GM19239 (cell line): ENCODE results near the gene TSNAXIP1.
A peak's percentile ranks its signal among the peaks of the same experiment; 100 is the strongest.
"Not testable (repeated sequence)": the region's sequence is repeated elsewhere in the genome, so short reads cannot be mapped to it uniquely, and the experiment has no call there.

Source experiments
- DNase-seq: peaks from one replicate; pipeline ENCODE4 v3.0.0; 2011; ENCODE audit warnings: low spot score; ENCODE audit not compliant: insufficient read length
- FAIRE-seq: peaks from 2 replicates; lab custom pipeline; 2011; peaks lifted over from hg19 to GRCh38; lab: Jason Lieb, UNC

The TSNAXIP1 gene

GRCh38 chr16:67825906-67826305 lies 19.2 kb downstream of the TSNAXIP1 start:
- DNase-seq (no peak), FAIRE-seq (no peak)

- FAIRE-seq = no peak
Observed at GRCh38 chr16:67828651-67829050, 22.0 kb downstream of the TSNAXIP1 start.

GRCh38 chr16:67833030-67833414 lies 26.3 kb downstream of the TSNAXIP1 start:
- no peak for FAIRE-seq
- no peak for DNase-seq

More at GRCh38 chr16:67828651-67829050, 22.0 kb downstream of the TSNAXIP1 start:
- DNase-seq = no peak

- DNase-seq (peak; percentile 96), FAIRE-seq (peak; percentile 98)
Observed at GRCh38 chr16:67833415-67834241, 26.9 kb downstream of the TSNAXIP1 start.

- FAIRE-seq = no peak
- no peak for DNase-seq
Observed at GRCh38 chr16:67834242-67834614, 27.5 kb downstream of the TSNAXIP1 start.

GRCh38 chr16:67837190-67837589 lies 30.5 kb downstream of the TSNAXIP1 start:
- FAIRE-seq, DNase-seq: not testable (repeated sequence)

- FAIRE-seq (no peak), DNase-seq (no peak)
Observed at GRCh38 chr16:67837811-67838210, 31.1 kb downstream of the TSNAXIP1 start.

GRCh38 chr16:67841198-67841815 lies 34.6 kb downstream of the TSNAXIP1 start:
- no peak for FAIRE-seq
- no peak for DNase-seq

GRCh38 chr16:67841816-67842508 lies 35.3 kb downstream of the TSNAXIP1 start, which contains the start of gene THAP11:
TSS of gene THAP11 (plus strand) at chr16:67842320. CDS start at chr16:67842555, 235 bp downstream.
- DNase-seq (peak; percentile 89), FAIRE-seq (peak; percentile 71)

- DNase-seq (peak; percentile 41), FAIRE-seq (no peak)
Observed at GRCh38 chr16:67842509-67843342, 36.0 kb downstream of the TSNAXIP1 start.

- FAIRE-seq = no peak
- DNase-seq = no peak
Observed at GRCh38 chr16:67843343-67843765, 36.7 kb downstream of the TSNAXIP1 start.

GRCh38 chr16:67844497-67844896 lies 37.8 kb downstream of the TSNAXIP1 start:
- no peak for FAIRE-seq
- no peak for DNase-seq

- FAIRE-seq (peak; percentile 45), DNase-seq (no peak)
Observed at GRCh38 chr16:67845291-67846062, 38.8 kb downstream of the TSNAXIP1 start.

GRCh38 chr16:67846063-67846319 lies 39.3 kb downstream of the TSNAXIP1 start:
- FAIRE-seq = peak; percentile 31
- no peak for DNase-seq

- FAIRE-seq = peak; percentile 89
- DNase-seq = peak; percentile 94
Observed at GRCh38 chr16:67846320-67847063, 39.8 kb downstream of the TSNAXIP1 start, which contains the start of gene NUTF2. TSS of gene NUTF2 (plus strand) at chr16:67846933. CDS start at chr16:67865131, 18,198 bp downstream.

- FAIRE-seq (no peak), DNase-seq (peak; percentile 69)
Observed at GRCh38 chr16:67847064-67847861, 40.6 kb downstream of the TSNAXIP1 start, which contains the start of gene CENPT. TSS of gene CENPT (minus strand) at chr16:67847693. CDS start at chr16:67833859, 13,834 bp downstream.

GRCh38 chr16:67848118-67848517 lies 41.4 kb downstream of the TSNAXIP1 start:
- FAIRE-seq = no peak

GRCh38 chr16:67853670-67854069 lies 47.0 kb downstream of the TSNAXIP1 start:
- no peak for DNase-seq
- no peak for FAIRE-seq

More at GRCh38 chr16:67848118-67848517, 41.4 kb downstream of the TSNAXIP1 start:
- no peak for DNase-seq
